K562 (cell line): ENCODE data around the gene ARHGAP33. TPM values are rescaled to one million over a fixed set of nuclear protein-coding genes. Genes with fewer than 3 reads are reported as not detected.

ENCODE experiments used
- BHLHE40 ChIP-seq: IDR thresholded peaks from 2 replicates; pipeline ENCODE4 v1.6.1; 2011; ENCODE audit warnings: low read length, improper control_type of control experiment
- E2F8 ChIP-seq: fragments of 450-650 bp; IDR thresholded peaks from 2 replicates; pipeline ENCODE4 v1.7.1; 2018; ENCODE audit warnings: mild to moderate bottlenecking, low read depth; ENCODE audit not compliant: partially characterized antibody
- FOXP1 ChIP-seq: sonication (generic); formaldehyde crosslinking; IDR thresholded peaks from 2 replicates; pipeline ENCODE4 v1.8.0; 2022; ENCODE audit warnings: mild to moderate bottlenecking, missing genetic modification reagents
- HIVEP1 ChIP-seq: fragments of 250-450 bp; sonication (Bioruptor Pico); IDR thresholded peaks from 2 replicates; pipeline ENCODE4 v1.4.0; 2020; ENCODE audit warnings: mild to moderate bottlenecking
- L3MBTL2 ChIP-seq: fragments of 450-650 bp; IDR thresholded peaks from 2 replicates; pipeline ENCODE4 v1.6.1; 2016; ENCODE audit warnings: mild to moderate bottlenecking, moderate library complexity
- MTA3 ChIP-seq: fragments of 450-650 bp; formaldehyde crosslinking; IDR thresholded peaks from 2 replicates; pipeline ENCODE4 v1.6.1; 2017; ENCODE audit warnings: mild to moderate bottlenecking, borderline replicate concordance
- NFYB ChIP-seq: IDR thresholded peaks from 2 replicates; pipeline ENCODE4 v1.6.1; 2011; ENCODE audit warnings: mild to moderate bottlenecking, moderate library complexity; ENCODE audit not compliant: insufficient read length; ENCODE audit errors: extremely low read depth
- SP1 ChIP-seq: sonication (generic); formaldehyde crosslinking; IDR thresholded peaks from 2 replicates; pipeline ENCODE4 v1.8.1; 2022; ENCODE audit warnings: mild to moderate bottlenecking, missing genetic modification reagents
- ZFP1 ChIP-seq: fragments of 450-650 bp; formaldehyde crosslinking; IDR thresholded peaks from 2 replicates; pipeline ENCODE4 v1.4.0; 2020; ENCODE audit warnings: mild to moderate bottlenecking, mixed read lengths
- ZNF12 ChIP-seq: sonication (generic); formaldehyde crosslinking; IDR thresholded peaks from 2 replicates; pipeline ENCODE4 v1.4.0; 2020; ENCODE audit warnings: mild to moderate bottlenecking, missing genetic modification reagents
- ZNF583 ChIP-seq: fragments of 250-450 bp; sonication (Bioruptor Pico); IDR thresholded peaks from 2 replicates; pipeline ENCODE4 v1.4.0; 2020
- polyA plus RNA-seq, 8 experiments: library from polyadenylated mRNA; depleted of rRNA in 4 of 8; stranded (reverse) in 5 of 8; unstranded in 3 of 8; fragments of >200 nt; fragmentation: Nextera tagmentation in 2 of 8; fragmentation: Illumina TruSeq in 1 of 8; extraction: Ambion mirVana in 2 of 8; extraction: Trizol in 1 of 8; gene quantifications; 2 replicates each; pipeline versions ENCODE4 v1.2.1 to v1.2.3, GENCODE V29; 2011 to 2014; ENCODE audit warnings: inconsistent platforms in 1 of 8, missing spikeins in 1 of 8
- total RNA-seq, 7 experiments: library from RNA; depleted of rRNA in 6 of 7; stranded (reverse); fragments of >200 nt in 6 of 7; fragmentation: Illumina TruSeq in 2 of 7; extraction: Trizol in 2 of 7; gene quantifications; 2 replicates each; pipeline versions ENCODE4 v1.2.1 to v1.2.3, GENCODE V29; 2011 to 2021; ENCODE audit warnings: low replicate concordance in 1 of 7
- TF ChIP-seq, protein P1 (sequence below): fragments of 250-450 bp; sonication (Bioruptor Pico); IDR thresholded peaks from 2 replicates; pipeline ENCODE4 v1.4.0; 2020; ENCODE audit warnings: mild to moderate bottlenecking
- TF ChIP-seq, protein P2 (sequence below), 3 experiments: fragments of 200-800 bp in 1 of 3; fragments of 250-450 bp in 1 of 3; fragments of 450-650 bp in 1 of 3; sonication (Bioruptor Pico) in 1 of 3; sonication (Bioruptor generic) in 1 of 3; formaldehyde crosslinking in 1 of 3; IDR thresholded peaks; 2 replicates each; pipeline versions ENCODE4 v1.6.1 to v1.8.0; 2016 to 2022; ENCODE audit warnings: mild to moderate bottlenecking in 2 of 3, missing genetic modification characterization in 2 of 3, missing compliant biosample characterization in 1 of 3, moderate library complexity in 1 of 3
- TF ChIP-seq, protein P3 (sequence below): fragments of 450-650 bp; IDR thresholded peaks from 2 replicates; pipeline ENCODE4 v1.6.1; 2018; ENCODE audit not compliant: partially characterized antibody

Gene ARHGAP33
- total and polyA plus RNA-seq, 9 of the 15 experiments (the other 6 are each of a cell fraction or from before 2014, with no cell fraction given), result 0.06 to 26.6 (median 1.6) TPM; not detected in 1

DNA sequence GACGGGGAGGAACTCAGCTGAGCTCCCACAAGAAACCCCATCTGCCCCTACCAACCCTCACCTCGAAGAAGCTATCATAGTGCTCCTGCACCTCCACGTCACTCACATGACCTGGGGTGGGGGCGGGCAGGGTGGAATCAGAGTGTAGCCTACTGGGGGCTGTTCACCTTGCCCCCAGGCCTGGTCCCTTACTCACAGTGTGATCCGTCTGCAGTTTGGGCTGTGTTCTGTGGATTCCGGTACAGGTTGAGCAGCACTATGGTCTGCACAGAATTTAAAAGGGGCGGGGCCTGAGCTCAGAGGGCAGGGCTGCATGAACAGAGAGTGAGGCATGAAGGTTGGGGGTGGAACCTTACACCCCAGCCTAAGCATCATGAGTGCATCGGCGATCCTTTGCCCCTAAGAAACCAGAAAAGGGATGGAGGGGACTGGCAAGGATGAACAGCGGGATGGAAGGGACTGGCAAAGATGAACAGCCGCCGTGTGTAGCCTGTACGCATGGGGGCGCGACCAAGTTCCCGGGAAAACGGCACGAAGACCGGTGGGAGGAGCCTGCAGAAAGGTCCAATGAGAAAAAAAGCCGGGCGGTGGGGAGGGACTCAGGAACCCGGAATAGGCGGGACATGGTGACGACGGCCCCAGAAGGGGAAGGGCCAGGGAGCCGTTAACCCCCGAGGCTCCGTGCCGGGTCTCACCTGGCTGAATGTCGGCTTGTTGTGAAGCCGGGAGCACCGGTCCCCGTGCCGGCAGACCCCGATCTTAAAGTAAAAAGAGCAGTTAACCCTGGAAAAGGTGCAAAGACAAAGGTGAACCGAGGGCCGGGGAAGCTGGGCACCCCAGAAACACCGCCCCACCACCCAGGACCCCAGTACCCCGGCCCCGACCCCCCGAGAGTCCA is 30.7 kb upstream of the ARHGAP33 start (continued):
- TF ChIP-seq, protein P1, sequence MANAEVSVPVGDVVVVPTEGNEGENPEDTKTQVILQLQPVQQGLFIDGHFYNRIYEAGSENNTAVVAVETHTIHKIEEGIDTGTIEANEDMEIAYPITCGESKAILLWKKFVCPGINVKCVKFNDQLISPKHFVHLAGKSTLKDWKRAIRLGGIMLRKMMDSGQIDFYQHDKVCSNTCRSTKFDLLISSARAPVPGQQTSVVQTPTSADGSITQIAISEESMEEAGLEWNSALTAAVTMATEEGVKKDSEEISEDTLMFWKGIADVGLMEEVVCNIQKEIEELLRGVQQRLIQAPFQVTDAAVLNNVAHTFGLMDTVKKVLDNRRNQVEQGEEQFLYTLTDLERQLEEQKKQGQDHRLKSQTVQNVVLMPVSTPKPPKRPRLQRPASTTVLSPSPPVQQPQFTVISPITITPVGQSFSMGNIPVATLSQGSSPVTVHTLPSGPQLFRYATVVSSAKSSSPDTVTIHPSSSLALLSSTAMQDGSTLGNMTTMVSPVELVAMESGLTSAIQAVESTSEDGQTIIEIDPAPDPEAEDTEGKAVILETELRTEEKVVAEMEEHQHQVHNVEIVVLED (CRISPR knock-in tag), result no peak
- TF ChIP-seq HIVEP1 (CRISPR knock-in tag), result no peak
- peak; percentile 76 for TF ChIP-seq L3MBTL2
- TF ChIP-seq ZNF12 (CRISPR knock-in tag), result 0 out of 2 replicates have a peak, but pooled peaks have one; percentile 40
- TF ChIP-seq BHLHE40, result 0 out of 2 replicates have a peak, but pooled peaks have one; percentile 24
- peak; percentile 73 for TF ChIP-seq SP1 (CRISPR knock-in tag)
- TF ChIP-seq MTA3, result peak; percentile 15; the same call in 1 of the 2 replicates
- TF ChIP-seq ZNF583 (CRISPR knock-in tag), result no peak
- TF ChIP-seq, protein P2, sequence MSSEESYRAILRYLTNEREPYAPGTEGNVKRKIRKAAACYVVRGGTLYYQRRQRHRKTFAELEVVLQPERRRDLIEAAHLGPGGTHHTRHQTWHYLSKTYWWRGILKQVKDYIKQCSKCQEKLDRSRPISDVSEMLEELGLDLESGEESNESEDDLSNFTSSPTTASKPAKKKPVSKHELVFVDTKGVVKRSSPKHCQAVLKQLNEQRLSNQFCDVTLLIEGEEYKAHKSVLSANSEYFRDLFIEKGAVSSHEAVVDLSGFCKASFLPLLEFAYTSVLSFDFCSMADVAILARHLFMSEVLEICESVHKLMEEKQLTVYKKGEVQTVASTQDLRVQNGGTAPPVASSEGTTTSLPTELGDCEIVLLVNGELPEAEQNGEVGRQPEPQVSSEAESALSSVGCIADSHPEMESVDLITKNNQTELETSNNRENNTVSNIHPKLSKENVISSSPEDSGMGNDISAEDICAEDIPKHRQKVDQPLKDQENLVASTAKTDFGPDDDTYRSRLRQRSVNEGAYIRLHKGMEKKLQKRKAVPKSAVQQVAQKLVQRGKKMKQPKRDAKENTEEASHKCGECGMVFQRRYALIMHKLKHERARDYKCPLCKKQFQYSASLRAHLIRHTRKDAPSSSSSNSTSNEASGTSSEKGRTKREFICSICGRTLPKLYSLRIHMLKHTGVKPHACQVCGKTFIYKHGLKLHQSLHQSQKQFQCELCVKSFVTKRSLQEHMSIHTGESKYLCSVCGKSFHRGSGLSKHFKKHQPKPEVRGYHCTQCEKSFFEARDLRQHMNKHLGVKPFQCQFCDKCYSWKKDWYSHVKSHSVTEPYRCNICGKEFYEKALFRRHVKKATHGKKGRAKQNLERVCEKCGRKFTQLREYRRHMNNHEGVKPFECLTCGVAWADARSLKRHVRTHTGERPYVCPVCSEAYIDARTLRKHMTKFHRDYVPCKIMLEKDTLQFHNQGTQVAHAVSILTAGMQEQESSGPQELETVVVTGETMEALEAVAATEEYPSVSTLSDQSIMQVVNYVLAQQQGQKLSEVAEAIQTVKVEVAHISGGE (CRISPR knock-in tag; IDR thresholded peaks at IDR 0.05), result no peak
- TF ChIP-seq E2F8, result peak; percentile 100
- peak; percentile 38 for TF ChIP-seq NFYB
- TF ChIP-seq, protein P3, sequence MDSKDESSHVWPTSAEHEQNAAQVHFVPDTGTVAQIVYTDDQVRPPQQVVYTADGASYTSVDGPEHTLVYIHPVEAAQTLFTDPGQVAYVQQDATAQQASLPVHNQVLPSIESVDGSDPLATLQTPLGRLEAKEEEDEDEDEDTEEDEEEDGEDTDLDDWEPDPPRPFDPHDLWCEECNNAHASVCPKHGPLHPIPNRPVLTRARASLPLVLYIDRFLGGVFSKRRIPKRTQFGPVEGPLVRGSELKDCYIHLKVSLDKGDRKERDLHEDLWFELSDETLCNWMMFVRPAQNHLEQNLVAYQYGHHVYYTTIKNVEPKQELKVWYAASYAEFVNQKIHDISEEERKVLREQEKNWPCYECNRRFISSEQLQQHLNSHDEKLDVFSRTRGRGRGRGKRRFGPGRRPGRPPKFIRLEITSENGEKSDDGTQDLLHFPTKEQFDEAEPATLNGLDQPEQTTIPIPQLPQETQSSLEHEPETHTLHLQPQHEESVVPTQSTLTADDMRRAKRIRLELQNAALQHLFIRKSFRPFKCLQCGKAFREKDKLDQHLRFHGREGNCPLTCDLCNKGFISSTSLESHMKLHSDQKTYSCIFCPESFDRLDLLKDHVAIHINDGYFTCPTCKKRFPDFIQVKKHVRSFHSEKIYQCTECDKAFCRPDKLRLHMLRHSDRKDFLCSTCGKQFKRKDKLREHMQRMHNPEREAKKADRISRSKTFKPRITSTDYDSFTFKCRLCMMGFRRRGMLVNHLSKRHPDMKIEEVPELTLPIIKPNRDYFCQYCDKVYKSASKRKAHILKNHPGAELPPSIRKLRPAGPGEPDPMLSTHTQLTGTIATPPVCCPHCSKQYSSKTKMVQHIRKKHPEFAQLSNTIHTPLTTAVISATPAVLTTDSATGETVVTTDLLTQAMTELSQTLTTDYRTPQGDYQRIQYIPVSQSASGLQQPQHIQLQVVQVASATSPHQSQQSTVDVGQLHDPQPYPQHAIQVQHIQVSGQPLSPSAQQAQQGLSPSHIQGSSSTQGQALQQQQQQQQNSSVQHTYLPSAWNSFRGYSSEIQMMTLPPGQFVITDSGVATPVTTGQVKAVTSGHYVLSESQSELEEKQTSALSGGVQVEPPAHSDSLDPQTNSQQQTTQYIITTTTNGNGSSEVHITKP, result peak; percentile 28
- 0 out of 2 replicates have a peak, but pooled peaks have one; percentile 30 for TF ChIP-seq FOXP1 (CRISPR knock-in tag)
- TF ChIP-seq ZFP1 (CRISPR knock-in tag), result no peak
